HG03280 (cell line): Measurements from ENCODE around the gene MID1IP1.

Experiments
- ATAC-seq: cut with Tn5 transposase; IDR thresholded peaks from one replicate; pipeline ENCODE4 v1.9.1; 2021; ENCODE audit warnings: mild to moderate bottlenecking, moderate library complexity; ENCODE audit not compliant: unreplicated experiment

The MID1IP1 gene

DNA sequence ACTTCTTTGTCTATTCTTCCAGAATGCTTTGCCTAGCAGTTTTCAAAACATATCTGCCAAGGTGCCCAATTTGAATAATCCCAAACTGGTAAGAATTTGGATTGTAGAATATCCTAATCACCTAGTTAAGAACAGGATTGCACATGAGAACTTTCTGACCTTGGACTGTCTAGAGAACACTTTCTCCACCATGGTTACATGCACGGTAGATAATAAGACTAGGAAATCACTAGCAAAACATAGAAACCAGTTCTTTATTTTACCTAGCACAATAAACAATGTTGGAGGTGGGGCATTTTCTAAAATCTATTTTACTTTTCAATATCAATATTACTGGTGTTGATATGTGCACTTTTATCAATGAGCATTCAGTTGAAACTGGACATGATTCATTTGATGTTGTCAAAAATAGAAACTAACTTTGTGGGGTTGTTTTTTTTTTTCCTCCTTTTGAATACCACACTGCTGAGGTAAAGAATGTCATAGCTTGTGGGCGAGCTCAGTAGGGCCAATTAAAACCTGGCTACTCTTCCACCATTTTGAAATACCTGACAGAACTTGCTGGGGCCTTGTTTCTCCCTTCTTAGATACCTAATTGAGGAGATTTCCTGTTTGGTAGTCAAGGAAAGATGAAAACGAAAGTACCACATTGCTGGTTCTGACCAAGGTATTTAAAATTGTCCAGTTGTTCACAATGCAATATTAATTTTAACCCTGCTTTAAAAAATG lies 10.4 kb downstream of the MID1IP1 start:
- no peak for ATAC-seq

DNA sequence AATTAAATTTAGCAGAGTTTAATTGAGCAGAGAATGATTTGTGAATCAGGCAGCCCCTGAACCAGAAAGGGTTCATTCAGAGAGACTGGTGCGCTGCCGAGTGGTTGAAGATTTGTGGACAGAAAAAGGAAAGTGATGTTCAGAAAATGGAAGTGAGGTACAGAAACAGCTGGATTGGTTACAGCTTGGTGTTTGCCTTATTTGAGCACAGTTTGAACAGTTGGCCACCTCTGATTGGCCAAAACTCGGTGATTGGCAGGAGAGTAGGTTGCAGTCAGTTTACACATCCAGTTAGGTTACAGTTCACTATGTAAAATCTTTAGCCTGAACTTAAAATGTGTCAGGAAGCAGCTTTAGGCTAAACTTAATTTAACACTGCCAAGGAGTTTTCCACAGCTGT lies 14.9 kb downstream of the MID1IP1 start:
- no peak for ATAC-seq

- ATAC-seq, result no peak
Observed at GRCh38 chrX:38817004-38817703, 15.9 kb downstream of the MID1IP1 start.

DNA sequence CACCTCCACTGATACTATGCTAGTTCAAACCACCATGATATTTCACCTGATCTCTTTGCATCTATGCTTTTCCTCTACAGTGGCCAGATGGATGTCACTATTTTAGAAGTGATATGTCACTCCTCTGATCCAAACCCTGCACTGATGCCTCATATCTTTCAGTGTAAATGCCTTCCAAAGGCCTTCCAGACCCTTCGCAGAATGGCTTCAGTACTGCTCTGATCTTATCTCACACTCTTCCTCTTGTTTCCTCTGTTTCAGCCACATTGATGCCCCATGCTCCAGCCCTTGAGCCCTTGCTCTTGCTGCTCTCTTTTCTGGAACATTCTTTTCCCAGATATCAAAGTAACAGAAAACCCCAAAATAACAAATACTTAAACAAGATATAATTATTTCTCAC lies 17.9 kb downstream of the MID1IP1 start:
- ATAC-seq, result no peak

DNA sequence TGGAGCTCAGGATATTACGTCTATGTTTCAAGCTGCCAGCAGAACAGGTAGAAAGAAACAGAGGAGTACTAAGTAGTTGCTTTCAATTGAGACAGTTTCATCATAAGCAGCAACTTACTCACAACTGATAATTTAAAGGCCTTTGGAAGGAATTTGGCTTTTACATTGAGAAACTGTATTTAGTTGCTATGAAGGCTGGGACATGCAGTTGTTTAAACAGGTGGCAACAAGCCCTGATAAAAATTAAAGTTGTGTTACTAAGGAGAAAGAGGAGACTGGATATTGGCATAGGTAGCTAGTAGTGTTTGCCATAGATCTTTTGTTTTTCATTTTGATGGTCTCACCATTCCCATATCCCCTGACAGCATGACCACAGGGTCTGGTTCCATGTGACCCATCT lies 18.4 kb downstream of the MID1IP1 start:
- ATAC-seq, result no peak

DNA sequence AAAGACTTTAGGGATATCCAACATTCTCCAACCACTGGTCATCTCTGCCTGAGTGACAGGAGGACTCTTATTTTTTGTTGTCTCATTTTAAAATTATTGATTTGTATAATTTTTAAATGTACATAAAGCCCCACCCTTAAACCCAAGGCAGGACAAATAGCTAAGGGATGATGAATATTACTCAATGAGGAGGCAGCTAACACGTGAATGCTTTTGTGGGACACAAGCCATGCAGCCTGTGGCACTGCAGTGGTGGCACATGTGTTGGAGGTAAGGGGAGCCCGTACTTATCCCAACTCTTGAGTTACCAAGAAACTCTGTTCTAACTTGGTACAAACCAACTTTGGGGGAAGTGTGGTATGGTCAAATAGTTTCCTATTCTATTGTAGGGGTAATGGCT lies 19.5 kb downstream of the MID1IP1 start:
- no peak for ATAC-seq

DNA sequence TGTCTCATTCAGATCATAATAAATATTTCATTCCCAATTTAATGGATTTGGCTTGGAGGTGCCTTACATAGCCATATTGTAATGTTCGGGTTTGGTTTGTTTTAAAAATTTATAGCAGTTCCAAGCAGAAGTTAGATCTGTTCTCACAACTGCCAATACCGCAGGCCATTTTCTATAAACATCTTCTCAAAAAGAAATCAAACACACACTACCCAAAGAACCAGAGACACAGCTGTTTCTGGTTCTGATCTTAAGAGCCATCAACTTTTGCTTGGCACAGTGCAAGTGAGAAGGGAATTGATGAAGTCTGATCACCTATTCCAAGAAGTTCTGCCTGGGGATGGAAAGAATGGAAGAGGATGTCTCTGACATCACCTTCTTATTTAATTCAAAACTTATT lies 22.9 kb downstream of the MID1IP1 start:
- no peak for ATAC-seq

GRCh38 chrX:38831949-38832348 lies 30.7 kb downstream of the MID1IP1 start:
- ATAC-seq, result no peak

GRCh38 chrX:38837389-38837788 lies 36.1 kb downstream of the MID1IP1 start:
- ATAC-seq, result no peak

- ATAC-seq, result no peak
Observed at GRCh38 chrX:38839277-38839676, 38.0 kb downstream of the MID1IP1 start.

GRCh38 chrX:38839944-38840343 lies 38.7 kb downstream of the MID1IP1 start:
- ATAC-seq, result no peak

DNA sequence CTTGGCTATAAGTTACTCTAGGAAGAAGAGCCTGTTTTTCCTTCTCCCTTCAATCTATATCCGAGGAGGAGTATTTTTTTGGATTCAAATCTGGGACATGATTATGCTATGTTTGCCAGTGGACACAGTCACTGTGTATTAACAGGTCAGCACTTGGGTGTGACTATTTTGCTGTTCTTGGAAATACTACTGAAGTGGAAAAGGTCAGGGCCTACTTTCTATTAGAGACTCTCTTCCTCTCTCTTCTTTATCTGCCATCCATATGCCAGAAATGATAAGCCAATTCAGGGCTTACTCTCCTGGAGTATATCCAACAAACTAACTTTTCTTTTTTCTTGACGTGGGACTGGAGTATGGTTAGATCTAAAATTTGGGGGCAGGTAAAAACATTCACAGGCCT lies 40.5 kb downstream of the MID1IP1 start:
- no peak for ATAC-seq

GRCh38 chrX:38845426-38845825 lies 44.2 kb downstream of the MID1IP1 start:
- no peak for ATAC-seq

- no peak for ATAC-seq
Observed at GRCh38 chrX:38847206-38847902, 46.1 kb downstream of the MID1IP1 start.

DNA sequence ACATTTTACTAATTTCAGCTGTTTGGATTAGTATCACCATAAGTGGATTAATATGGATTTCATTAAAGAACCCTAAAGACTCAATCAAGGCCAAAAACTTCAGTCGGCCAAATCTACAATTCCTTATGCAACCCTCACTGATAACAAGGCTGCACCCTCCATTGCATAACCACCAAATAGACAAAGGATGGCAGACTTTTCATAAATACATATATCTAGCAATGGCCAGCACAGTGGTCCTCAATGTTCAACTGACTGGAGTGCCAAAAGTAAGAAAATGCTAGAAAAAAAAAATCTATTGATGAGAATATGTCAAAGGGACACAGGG lies 46.6 kb downstream of the MID1IP1 start:
- no peak for ATAC-seq

- no peak for ATAC-seq
Observed at GRCh38 chrX:38848671-38849455, 47.6 kb downstream of the MID1IP1 start.

GRCh38 chrX:38850807-38851544 lies 49.7 kb downstream of the MID1IP1 start:
- no peak for ATAC-seq

DNA sequence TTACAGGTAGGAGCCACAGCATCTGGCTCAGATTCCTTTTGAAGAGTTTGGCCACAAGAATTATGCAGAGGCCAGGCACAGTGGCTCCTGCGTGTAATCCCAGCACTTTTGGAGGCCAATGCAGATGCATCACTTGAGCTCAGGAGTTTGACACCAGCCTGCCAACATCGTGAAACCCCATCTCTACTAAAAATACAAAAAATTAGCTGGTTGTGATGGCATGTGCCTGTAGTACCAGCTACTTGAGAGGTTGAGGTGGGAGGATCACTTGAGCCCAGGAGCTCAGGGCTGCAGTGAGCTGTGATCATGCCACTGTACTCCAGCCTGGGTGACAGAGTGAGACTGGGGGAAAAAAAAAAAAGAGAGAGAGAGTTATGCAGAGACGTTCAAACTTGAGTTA lies 53.0 kb downstream of the MID1IP1 start:
- ATAC-seq, result no peak
